D721Med (cell line): ENCODE results near the gene DES.
"Not testable (repeated sequence)": the region's sequence is repeated elsewhere in the genome, so short reads cannot be mapped to it uniquely, and the experiment has no call there.

Source experiments
- DNase-seq: peaks from one replicate; pipeline ENCODE4 v3.0.0; 2011; ENCODE audit warnings: low spot score; ENCODE audit not compliant: insufficient read length
- FAIRE-seq: peaks from 2 replicates; lab custom pipeline; 2011; peaks lifted over from hg19 to GRCh38; lab: Jason Lieb, UNC
- CTCF ChIP-seq: IDR thresholded peaks from 2 replicates; pipeline ENCODE4 v1.5.1; 2012; ENCODE audit warnings: mild to moderate bottlenecking, control low read depth; ENCODE audit not compliant: insufficient read depth; ENCODE audit errors: missing control alignments

Gene DES

GRCh38 chr2:219405958-219406860 lies 12.0 kb upstream of the DES start:
- no peak for FAIRE-seq
- no peak for TF ChIP-seq CTCF
- no peak for DNase-seq

DNA sequence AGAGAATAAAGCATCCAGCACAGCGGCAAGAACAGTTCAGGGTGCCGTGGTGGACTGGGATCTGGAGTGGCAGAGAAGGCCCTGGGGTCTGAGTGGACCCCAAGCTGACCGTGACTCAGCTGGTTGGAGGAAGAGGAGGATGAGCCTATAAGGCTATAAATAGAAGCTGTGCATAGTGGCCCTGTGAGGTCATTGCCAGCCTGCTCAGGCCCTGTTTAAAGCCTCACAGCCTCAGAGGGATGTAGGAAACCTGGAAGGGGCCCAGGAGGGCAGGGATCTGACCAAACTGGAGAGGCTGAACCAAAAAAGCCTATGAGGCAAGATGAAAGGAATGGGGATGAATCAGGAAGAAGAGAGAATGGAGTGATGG lies 11.3 kb upstream of the DES start:
- TF ChIP-seq CTCF: no peak
- DNase-seq: no peak
- FAIRE-seq: no peak

GRCh38 chr2:219407343-219407742 lies 10.8 kb upstream of the DES start:
- not testable (repeated sequence) for FAIRE-seq, DNase-seq

DNA sequence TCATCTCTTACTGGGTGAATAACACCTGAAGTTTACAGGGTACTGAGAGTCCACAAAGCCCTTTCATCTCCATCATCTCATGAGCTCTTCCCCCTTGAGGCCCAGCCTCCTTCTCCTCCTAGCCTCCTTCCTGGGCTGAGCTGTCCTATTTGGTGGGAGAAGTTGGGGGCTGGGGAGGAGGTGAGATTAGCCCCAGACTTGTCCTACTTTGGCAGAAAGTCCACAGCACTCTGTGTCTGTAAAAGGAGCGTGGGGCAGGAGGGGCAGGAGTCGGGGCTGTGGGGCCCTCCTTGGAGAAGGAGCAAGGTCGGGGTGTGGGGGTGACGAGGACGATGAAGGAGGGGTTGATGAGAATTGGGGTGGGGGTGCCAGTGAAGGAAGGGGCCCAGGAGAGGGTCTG lies 10.0 kb upstream of the DES start:
- no peak for TF ChIP-seq CTCF
- DNase-seq: no peak
- FAIRE-seq: no peak

GRCh38 chr2:219408631-219409030 lies 9.5 kb upstream of the DES start:
- TF ChIP-seq CTCF: no peak
- DNase-seq: no peak
- no peak for FAIRE-seq

DNA sequence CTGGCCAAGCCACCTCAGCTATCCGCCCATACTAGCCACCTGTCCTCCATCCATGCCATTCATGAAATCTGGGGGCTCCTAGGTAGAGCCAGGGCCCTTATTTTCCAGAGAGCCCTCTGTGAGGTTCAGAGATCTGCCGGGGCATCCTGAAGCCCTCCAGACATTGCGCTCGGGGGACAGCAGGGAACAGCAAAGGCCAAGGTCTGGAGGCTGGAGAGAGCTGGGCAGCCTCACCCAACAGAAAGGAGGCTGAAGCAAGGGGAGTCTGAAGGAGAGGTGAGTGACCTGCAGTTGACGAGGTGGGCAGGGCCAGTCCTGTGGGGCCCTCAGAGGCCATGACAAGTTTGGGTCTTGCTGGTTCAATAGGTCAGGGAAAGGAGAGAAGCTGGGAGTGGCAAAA lies 8.6 kb upstream of the DES start:
- DNase-seq: no peak
- TF ChIP-seq CTCF: no peak
- no peak for FAIRE-seq

DNA sequence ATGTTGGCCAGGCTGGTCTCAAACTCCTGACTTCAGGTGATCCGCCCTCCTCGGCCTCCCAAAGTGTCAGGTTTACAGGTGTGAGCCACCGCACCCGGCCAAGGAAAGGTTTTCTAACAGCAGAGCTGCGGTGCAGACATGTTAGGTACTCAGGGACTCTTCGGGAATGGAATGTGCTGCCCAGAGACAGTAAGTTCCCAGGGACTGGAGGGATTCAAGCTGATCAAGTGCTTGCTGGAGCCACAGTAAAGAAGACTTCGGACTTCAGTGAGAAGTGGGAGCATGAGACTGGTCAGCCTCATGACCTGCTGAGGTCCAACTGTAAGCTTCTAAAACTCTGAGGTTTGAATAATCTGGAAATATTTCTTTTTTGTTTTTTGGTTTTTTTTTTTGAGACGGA lies 7.8 kb upstream of the DES start:
- TF ChIP-seq CTCF: no peak
- FAIRE-seq (no peak), DNase-seq (no peak)
